GM15510 (cell line): ENCODE data around the gene DDHD1.

Experiments
- POLR2A ChIP-seq: IDR thresholded peaks from 3 replicates; pipeline ENCODE4 v1.6.1; 2011; ENCODE audit warnings: borderline replicate concordance; ENCODE audit not compliant: insufficient read length; ENCODE audit errors: extremely low read depth

Gene DDHD1

GRCh38 chr14:53047307-53048069, 105.6 kb downstream of the DDHD1 start:
- TF ChIP-seq POLR2A = no peak

- no peak for TF ChIP-seq POLR2A
Observed at GRCh38 chr14:53044486-53044885, 108.6 kb downstream of the DDHD1 start.

GRCh38 chr14:53043027-53043581, 110.0 kb downstream of the DDHD1 start:
- no peak for TF ChIP-seq POLR2A

GRCh38 chr14:53042480-53042879, 110.6 kb downstream of the DDHD1 start:
- no peak for TF ChIP-seq POLR2A

GRCh38 chr14:53041067-53041466, 112.1 kb downstream of the DDHD1 start:
- TF ChIP-seq POLR2A = no peak

- TF ChIP-seq POLR2A = no peak
Observed at GRCh38 chr14:53038629-53039028, 114.5 kb downstream of the DDHD1 start.

GRCh38 chr14:53037016-53037415, 116.1 kb downstream of the DDHD1 start:
- no peak for TF ChIP-seq POLR2A

- TF ChIP-seq POLR2A = no peak
Observed at GRCh38 chr14:53035336-53036210, 117.5 kb downstream of the DDHD1 start.

- no peak for TF ChIP-seq POLR2A
Observed at GRCh38 chr14:53034688-53035230, 118.4 kb downstream of the DDHD1 start.

GRCh38 chr14:53034036-53034435, 119.1 kb downstream of the DDHD1 start:
- no peak for TF ChIP-seq POLR2A

GRCh38 chr14:53032838-53033390, 120.2 kb downstream of the DDHD1 start:
- TF ChIP-seq POLR2A = no peak

- no peak for TF ChIP-seq POLR2A
Observed at GRCh38 chr14:53032161-53032803, 120.8 kb downstream of the DDHD1 start.

- TF ChIP-seq POLR2A = no peak
Observed at GRCh38 chr14:53027562-53027961, 125.6 kb downstream of the DDHD1 start.

GRCh38 chr14:53027041-53027440, 126.1 kb downstream of the DDHD1 start:
- no peak for TF ChIP-seq POLR2A

- TF ChIP-seq POLR2A = no peak
Observed at GRCh38 chr14:53023325-53023724, 129.8 kb downstream of the DDHD1 start.

GRCh38 chr14:53022593-53022992, 130.5 kb downstream of the DDHD1 start:
- TF ChIP-seq POLR2A = no peak
